Left cardiac atrium (tissue), 4 donors: ENCODE measurements around the gene CFAP20. TPM values are rescaled to one million over a fixed set of nuclear protein-coding genes. Genes with fewer than 3 reads are reported as not detected.
"Not testable (repeated sequence)": the region's sequence is repeated elsewhere in the genome, so short reads cannot be mapped to it uniquely, and the experiment has no call there.

Source experiments
- ATAC-seq, 2 donors: fragments of 200-7000 bp; cut with Tn5 transposase; one replicate each; pipeline ENCODE4 v1.9.1; 2020; ENCODE audit warnings: mild to moderate bottlenecking in 2 of 2, moderate library complexity in 2 of 2
- DNase-seq: peaks from one replicate; pipeline ENCODE4 v3.0.0-alpha.2; 2020
- intact Hi-C, 2 donors: fragments of 100-400 bp; cut with DNase I; formaldehyde crosslinking; loops; one replicate each; pipeline versions ENCODE4 v1.14.1 to v1.15.1; 2022 to 2023
- total RNA-seq, 2 donors: library from RNA; stranded (reverse); fragmentation: NEBNext Ultra II Directional; extraction: Animal tissue kit (Norgen Biotek cat#: 25700); gene quantifications; one replicate each; pipeline ENCODE4 v1.2.1, GENCODE V29; 2021
- donor health status: DM: no; HTN: yes; CAD: no.
- donor health status: DM: no; HTN: yes; CAD: no; lungs with severe emphysema.
- donor health status: DM: yes; HTN: yes; CAD: no.
- donor health status: Dilated cardiomyopathy.

The CFAP20 gene
- total RNA-seq, 2 donors from 2014 or later, result 31.6 to 32.0 TPM

GRCh38 chr16:58102665-58103392 lies 26.4 kb downstream of the CFAP20 start:
- ATAC-seq, result peak; percentile 78 to 88
- intact Hi-C loops, result no loop called here
- peak; percentile 49 for DNase-seq

- ATAC-seq, result no peak
- intact Hi-C loops, result no loop called here
- no peak for DNase-seq
Measured at GRCh38 chr16:58099956-58100300, 29.3 kb downstream of the CFAP20 start.

DNA sequence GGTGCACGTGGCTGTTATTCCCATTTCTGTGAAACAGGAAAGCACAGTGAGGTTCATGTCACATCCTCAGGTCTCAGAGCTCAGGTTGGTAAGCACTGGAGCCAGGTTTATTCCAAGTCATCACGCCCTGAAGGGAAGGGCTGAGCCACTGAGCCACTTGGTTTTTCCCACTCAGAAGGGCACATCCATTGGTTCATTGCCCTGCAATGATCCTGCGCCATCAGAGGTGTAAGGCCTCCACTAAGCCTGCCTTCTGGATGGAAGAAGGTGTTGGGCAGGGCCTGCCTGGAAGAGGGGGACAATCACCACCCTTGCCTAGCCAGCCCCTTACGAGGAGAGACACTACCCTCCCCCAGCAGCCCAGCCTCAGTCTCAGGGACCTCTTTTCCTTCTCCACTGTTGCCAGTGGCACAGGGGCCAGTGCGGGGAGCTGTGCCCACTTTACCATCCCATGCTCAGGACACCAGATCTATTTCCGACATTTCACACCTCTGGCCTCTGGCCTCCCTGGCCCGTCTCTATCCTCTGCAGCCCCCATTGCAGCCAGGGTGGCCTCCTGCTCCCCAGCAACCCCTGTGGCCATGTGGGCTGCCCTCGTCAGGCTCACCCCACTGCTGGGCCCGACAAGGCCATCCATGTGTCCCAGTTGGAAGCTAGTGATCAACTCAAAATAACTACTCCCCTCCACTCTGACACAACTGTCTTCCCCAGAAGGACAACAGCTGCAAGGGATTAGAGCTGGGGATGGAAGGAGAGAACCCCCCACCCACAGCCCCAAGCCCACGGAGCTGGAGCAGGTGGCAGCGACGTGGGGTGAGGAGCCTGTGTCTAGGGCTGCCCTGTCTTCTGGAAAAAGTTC lies 29.9 kb downstream of the CFAP20 start:
- no peak for DNase-seq
- intact Hi-C loops, result no loop called here
- ATAC-seq, result no peak

GRCh38 chr16:58098207-58099096 lies 30.7 kb downstream of the CFAP20 start:
- no peak for DNase-seq
- intact Hi-C loops, result no loop called here
- ATAC-seq, result peak in 1 of 2 donors; percentile 89

GRCh38 chr16:58096249-58096648 lies 32.9 kb downstream of the CFAP20 start:
- intact Hi-C loops, result no loop called here
- DNase-seq (no peak), ATAC-seq (no peak)

DNA sequence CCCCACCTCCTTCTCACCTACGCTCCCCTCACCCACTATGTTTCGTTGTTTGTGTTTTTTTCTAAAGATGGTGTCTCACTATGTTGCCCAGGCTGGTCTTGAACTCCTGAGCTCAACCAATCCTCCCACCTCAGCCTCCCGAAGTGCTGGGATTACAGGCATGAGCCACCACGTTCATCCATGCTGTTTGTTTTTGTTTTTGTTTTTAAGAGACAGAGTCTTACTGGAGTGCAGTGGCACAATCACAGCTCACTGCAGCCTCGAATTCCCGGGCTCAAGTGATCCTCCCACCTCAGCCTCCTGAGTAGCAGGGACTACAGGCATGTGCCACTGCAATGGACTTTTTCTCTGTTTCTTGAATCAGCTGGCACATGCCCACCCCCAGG lies 33.6 kb downstream of the CFAP20 start:
- intact Hi-C loops, DNase-seq, ATAC-seq: not testable (repeated sequence)

DNA sequence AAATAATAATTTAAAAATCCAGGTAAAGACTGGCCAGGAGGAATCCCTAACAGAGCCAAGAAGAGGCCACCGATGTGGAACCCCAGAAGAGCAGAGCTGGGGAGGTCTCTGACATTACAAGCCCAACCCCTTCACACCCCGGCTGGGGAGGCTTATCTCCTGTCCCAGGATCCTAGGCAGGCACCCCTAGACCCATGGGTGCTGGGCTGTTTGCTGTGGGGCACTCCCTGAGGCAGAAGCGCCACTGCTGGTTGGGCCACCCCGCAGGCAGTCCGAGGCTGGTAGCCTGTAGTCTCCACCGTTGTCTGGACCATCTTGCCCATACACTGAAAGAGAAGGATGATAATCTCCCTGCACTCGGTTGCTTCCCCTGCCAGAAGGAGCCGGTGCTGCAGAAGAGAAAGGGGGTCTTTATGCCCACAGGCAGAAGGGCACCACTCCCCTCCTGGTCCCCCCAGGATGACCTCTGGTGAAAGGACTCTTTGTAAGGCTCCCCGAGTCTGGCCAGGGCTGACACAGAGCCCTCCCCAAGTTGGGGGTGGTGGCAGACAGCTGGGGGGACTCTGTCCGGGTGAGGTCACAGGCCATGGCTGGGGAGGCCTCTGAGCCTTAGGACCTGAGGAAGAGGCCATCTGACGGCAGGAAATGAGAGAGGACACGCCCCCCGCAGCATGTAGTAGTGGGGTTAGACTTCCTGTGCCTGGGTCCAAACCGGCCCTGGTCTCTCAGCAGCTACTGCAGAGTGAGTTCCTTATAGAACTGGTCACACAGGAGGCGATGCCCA lies 34.2 kb downstream of the CFAP20 start:
- DNase-seq (no peak), ATAC-seq (no peak)
- intact Hi-C loops, result no loop called here

GRCh38 chr16:58094026-58094425 lies 35.2 kb downstream of the CFAP20 start:
- no peak for ATAC-seq
- no peak for DNase-seq
- intact Hi-C loops, result no loop called here

- ATAC-seq, intact Hi-C loops, DNase-seq: not testable (repeated sequence)
Measured at GRCh38 chr16:58090396-58090795, 38.8 kb downstream of the CFAP20 start.

DNA sequence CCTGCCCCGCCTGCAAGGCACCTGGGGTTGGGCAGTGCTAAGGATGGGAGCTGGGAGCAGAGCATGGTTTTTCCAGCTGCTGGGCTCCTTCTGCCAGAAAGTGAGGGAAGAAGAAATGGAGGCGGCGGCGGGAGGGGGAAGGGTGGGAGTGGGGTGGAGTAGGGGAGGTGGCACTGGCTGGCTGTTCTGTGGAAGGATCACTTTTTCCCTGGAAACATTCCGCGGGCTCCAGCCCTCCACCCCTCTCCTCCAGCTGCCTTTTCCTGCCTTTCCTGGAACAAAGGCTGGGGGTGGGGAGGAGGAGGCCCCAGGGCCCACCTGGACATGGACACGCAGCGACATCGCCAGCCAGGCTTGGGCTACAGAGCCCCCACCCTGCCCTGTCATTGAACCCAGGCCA lies 41.1 kb downstream of the CFAP20 start:
- ATAC-seq (no peak), DNase-seq (no peak)
- intact Hi-C loops, result no loop called here

- no peak for ATAC-seq
- DNase-seq, result no peak
- intact Hi-C loops, result no loop called here
Measured at GRCh38 chr16:58087209-58087913, 41.8 kb downstream of the CFAP20 start.

- ATAC-seq, result no peak
- no peak for DNase-seq
- intact Hi-C loops, result no loop called here
Measured at GRCh38 chr16:58086381-58087208, 42.6 kb downstream of the CFAP20 start.

DNA sequence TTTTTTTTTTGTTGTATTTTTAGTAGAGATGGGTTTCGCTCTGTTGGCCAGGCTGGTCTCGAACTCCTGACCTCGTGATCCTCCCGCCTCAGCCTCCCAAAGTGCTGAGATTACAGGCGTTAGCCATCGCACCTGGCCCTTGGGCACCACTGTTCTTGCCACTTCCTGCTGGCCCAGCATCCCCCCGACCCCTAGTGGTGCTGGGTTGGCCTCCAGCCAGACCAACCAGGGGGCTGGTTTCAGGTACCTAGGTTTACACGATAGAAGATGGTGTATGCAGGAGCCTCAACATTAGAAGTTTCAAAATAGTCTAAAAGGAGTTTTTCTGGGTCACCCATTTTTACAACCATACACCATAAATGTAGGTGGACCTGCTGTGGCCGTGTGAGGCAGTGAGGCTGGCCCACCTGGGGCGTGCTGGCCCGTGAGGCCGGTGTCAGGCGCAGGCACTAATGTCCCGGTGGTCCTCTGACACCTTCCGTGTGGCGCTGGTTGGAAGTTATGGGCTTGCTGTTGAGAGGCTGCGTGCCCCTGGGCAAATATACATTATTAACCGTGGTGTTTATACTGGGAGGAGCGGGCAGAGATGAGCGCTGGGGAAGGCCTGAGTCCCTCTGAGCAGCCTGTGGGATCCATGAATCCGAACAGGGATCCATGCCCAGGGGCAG lies 43.5 kb downstream of the CFAP20 start:
- intact Hi-C loops, result no loop called here
- DNase-seq (no peak), ATAC-seq (no peak)

GRCh38 chr16:58085171-58085570 lies 44.0 kb downstream of the CFAP20 start:
- no peak for DNase-seq
- intact Hi-C loops, result no loop called here
- ATAC-seq, result no peak

- intact Hi-C loops, result no loop called here
- DNase-seq (no peak), ATAC-seq (no peak)
Measured at GRCh38 chr16:58084635-58085034, 44.5 kb downstream of the CFAP20 start.

- ATAC-seq, result no peak
- intact Hi-C loops, result no loop called here
- no peak for DNase-seq
Measured at GRCh38 chr16:58082381-58082780, 46.8 kb downstream of the CFAP20 start.

DNA sequence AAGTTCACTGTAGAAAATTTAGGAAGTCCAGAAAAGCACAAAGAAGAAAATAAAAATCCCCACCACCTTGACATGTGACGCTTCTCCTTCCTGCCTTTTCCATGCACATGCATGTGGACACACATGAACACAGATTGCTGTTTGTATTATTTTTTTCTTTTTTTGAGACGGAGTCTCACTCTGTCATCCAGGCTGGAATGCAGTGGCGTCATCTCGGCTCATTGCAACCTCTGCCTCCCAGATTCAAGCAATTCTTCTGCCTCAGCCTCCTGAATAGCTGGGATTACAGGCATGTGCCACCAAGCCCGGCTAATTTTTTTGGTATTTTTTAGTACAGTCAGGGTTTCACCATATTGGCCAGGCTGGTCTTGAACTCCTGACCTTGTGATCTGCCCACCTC lies 48.5 kb downstream of the CFAP20 start:
- DNase-seq, intact Hi-C loops, ATAC-seq: not testable (repeated sequence)
